ENCODE measurements around the gene TGFBRAP1. TPM values are rescaled to one million over a fixed set of nuclear protein-coding genes. Genes with fewer than 3 reads are reported as not detected.

TGFBRAP1 gene
- total RNA-seq, 1 experiment from 2014 or later = 16.7 TPM

- CTCF ChIA-PET = no interaction called here
- intact Hi-C loops (cut with micrococcal nuclease; ENCODE audit: unreplicated experiment) = no loop called here
- H3K27me3 ChIP-seq (ENCODE audit: insufficient read depth, low read depth) = no peaks in the 10 kb centered on the region
- no peak overlapping the region for H2AFZ ChIP-seq
- no TSS peak for BruUV-seq (replicated peaks)
- no peaks in the 10 kb centered on the region for H3K4me1 ChIP-seq (replicated peaks; ENCODE audit: insufficient read depth)
- no peaks in the 10 kb centered on the region for H3K79me2 ChIP-seq (ENCODE audit: low read depth)
- H3K4me3 ChIP-seq = no peak overlapping the region
- TF ChIP-seq EZH2 (IDR thresholded peaks at IDR 0.05; ENCODE audit: low read depth) (no peak), CTCF (conservative IDR thresholded peaks at IDR 0.05) (no peak)
- POLR2A ChIA-PET (ENCODE audit: unreplicated experiment) = no interaction called here
- no peaks in the 10 kb centered on the region for H4K20me1 ChIP-seq (ENCODE audit: insufficient read depth)
- H3K36me3 ChIP-seq (ENCODE audit: low read depth) = peaks cover 4% of the 10 kb centered on the region; the same call in 1 of the 2 replicates
- no peak for DNase-seq
- H3K4me2 ChIP-seq = no peak overlapping the region
- H3K9me3 ChIP-seq (ENCODE audit: insufficient read depth, low read depth) = no peaks in the 10 kb centered on the region
- no peaks in the 10 kb centered on the region; the same call in 1 of the 2 replicates for H3F3A ChIP-seq (ENCODE audit: insufficient read depth, low read depth)
- H3K27ac ChIP-seq = no peak overlapping the region
- H3K9me2 ChIP-seq (ENCODE audit: insufficient read depth) = no peaks in the 10 kb centered on the region
These were observed 58.0 kb downstream of the TGFBRAP1 start for GRCh38 chr2:105271393-105272045.

GRCh38 chr2:105269426-105269825, 60.1 kb downstream of the TGFBRAP1 start:
- BruUV-seq (replicated peaks) = no TSS peak
- ChIA-PET CTCF (no interaction called here), POLR2A (ENCODE audit: unreplicated experiment) (no interaction called here)
- no peaks in the 10 kb centered on the region for H3K9me2 ChIP-seq (ENCODE audit: insufficient read depth)
- no peaks in the 10 kb centered on the region for H3K4me1 ChIP-seq (replicated peaks; ENCODE audit: insufficient read depth)
- DNase-seq = no peak
- H3K36me3 ChIP-seq (ENCODE audit: low read depth) = peaks cover 4% of the 10 kb centered on the region; the same call in 1 of the 2 replicates
- no peak overlapping the region for H3K27ac ChIP-seq
- no peaks in the 10 kb centered on the region for H4K20me1 ChIP-seq (ENCODE audit: insufficient read depth)
- intact Hi-C loops (cut with micrococcal nuclease; ENCODE audit: unreplicated experiment) = no loop called here
- no peak for TF ChIP-seq CTCF (conservative IDR thresholded peaks at IDR 0.05)
- H3K27me3 ChIP-seq (ENCODE audit: insufficient read depth, low read depth) = no peaks in the 10 kb centered on the region
- no peak overlapping the region for H2AFZ ChIP-seq
- H3K4me3 ChIP-seq = no peak overlapping the region
- H3F3A ChIP-seq (ENCODE audit: insufficient read depth, low read depth) = no peaks in the 10 kb centered on the region; the same call in 1 of the 2 replicates
- no peaks in the 10 kb centered on the region for H3K79me2 ChIP-seq (ENCODE audit: low read depth)
- H3K9me3 ChIP-seq (ENCODE audit: insufficient read depth, low read depth) = no peaks in the 10 kb centered on the region
- no peak overlapping the region for H3K4me2 ChIP-seq

- POLR2A ChIA-PET (ENCODE audit: unreplicated experiment) = no interaction called here
- intact Hi-C loops (cut with micrococcal nuclease; ENCODE audit: unreplicated experiment) = no loop called here
- BruUV-seq (replicated peaks) = no TSS peak
These were observed 66.9 kb downstream of the TGFBRAP1 start for GRCh38 chr2:105262651-105263091.

GRCh38 chr2:105261061-105261460, 68.5 kb downstream of the TGFBRAP1 start:
- Histone ChIP-seq H3K4me2 (no peak overlapping the region), H3K36me3 (ENCODE audit: low read depth) (no peaks in the 10 kb centered on the region), H3K27ac (no peak overlapping the region), H3K4me1 (replicated peaks; ENCODE audit: insufficient read depth) (no peaks in the 10 kb centered on the region), H3F3A (ENCODE audit: insufficient read depth, low read depth) (no peaks in the 10 kb centered on the region), H3K27me3 (ENCODE audit: insufficient read depth, low read depth) (no peaks in the 10 kb centered on the region), H3K9me3 (ENCODE audit: insufficient read depth, low read depth) (no peaks in the 10 kb centered on the region), H3K79me2 (ENCODE audit: low read depth) (no peaks in the 10 kb centered on the region), H4K20me1 (ENCODE audit: insufficient read depth) (no peaks in the 10 kb centered on the region), H3K9me2 (ENCODE audit: insufficient read depth) (no peaks in the 10 kb centered on the region), H2AFZ (no peak overlapping the region), H3K4me3 (no peak overlapping the region)
- TF ChIP-seq EZH2 (IDR thresholded peaks at IDR 0.05; ENCODE audit: low read depth) (no peak), CTCF (conservative IDR thresholded peaks at IDR 0.05) (no peak)
- intact Hi-C loops (cut with micrococcal nuclease; ENCODE audit: unreplicated experiment) = no loop called here
- no peak for DNase-seq
- POLR2A ChIA-PET (ENCODE audit: unreplicated experiment) = no interaction called here
- BruUV-seq (replicated peaks) = no TSS peak
- CTCF ChIA-PET = no interaction called here

More at GRCh38 chr2:105262651-105263091, 66.9 kb downstream of the TGFBRAP1 start:
- Histone ChIP-seq H3K4me3 (no peak overlapping the region), H3K36me3 (ENCODE audit: low read depth) (no peaks in the 10 kb centered on the region), H3K9me3 (ENCODE audit: insufficient read depth, low read depth) (no peaks in the 10 kb centered on the region), H4K20me1 (ENCODE audit: insufficient read depth) (no peaks in the 10 kb centered on the region), H3K27ac (no peak overlapping the region), H3K79me2 (ENCODE audit: low read depth) (no peaks in the 10 kb centered on the region), H3K4me2 (no peak overlapping the region), H2AFZ (no peak overlapping the region), H3K4me1 (replicated peaks; ENCODE audit: insufficient read depth) (no peaks in the 10 kb centered on the region), H3K27me3 (ENCODE audit: insufficient read depth, low read depth) (no peaks in the 10 kb centered on the region), H3F3A (ENCODE audit: insufficient read depth, low read depth) (no peaks in the 10 kb centered on the region; the same call in 1 of the 2 replicates), H3K9me2 (ENCODE audit: insufficient read depth) (no peaks in the 10 kb centered on the region)
- no peak for TF ChIP-seq EZH2 (IDR thresholded peaks at IDR 0.05; ENCODE audit: low read depth)
- DNase-seq = no peak
- CTCF ChIA-PET = no interaction called here

Data from PC-9 (cell line).